ENCODE results near the gene CNTN4. TPM values are rescaled to one million over a fixed set of nuclear protein-coding genes. Genes with fewer than 3 reads are reported as not detected.
A peak's percentile ranks its signal among the peaks of the same experiment; 100 is the strongest.

Gene CNTN4
- total RNA-seq, 1 donor from 2014 or later, result 1.6 TPM

DNA sequence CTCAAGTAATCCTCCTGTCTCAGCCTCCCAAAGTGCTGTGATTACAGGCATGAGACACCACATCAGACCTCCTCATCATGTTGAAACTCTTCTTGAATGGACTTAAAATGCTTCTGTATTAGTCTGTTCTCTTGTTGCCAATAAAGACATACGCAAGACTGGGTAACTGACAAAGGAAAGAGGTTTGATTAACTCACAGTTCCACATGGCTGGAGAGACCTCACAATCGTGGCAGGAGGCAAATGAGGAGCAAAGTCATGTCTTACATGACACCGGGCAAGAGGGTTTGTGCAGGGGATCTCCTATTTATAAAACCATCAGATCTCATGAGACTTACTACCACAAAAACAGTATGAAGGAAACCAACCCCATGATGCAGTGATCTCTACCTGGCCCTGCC, 113.5 kb downstream of the CNTN4 start:
- H3K4me3 ChIP-seq (ENCODE audit: low read depth, low read length), result no peak overlapping the region
- TF ChIP-seq, protein P1, sequence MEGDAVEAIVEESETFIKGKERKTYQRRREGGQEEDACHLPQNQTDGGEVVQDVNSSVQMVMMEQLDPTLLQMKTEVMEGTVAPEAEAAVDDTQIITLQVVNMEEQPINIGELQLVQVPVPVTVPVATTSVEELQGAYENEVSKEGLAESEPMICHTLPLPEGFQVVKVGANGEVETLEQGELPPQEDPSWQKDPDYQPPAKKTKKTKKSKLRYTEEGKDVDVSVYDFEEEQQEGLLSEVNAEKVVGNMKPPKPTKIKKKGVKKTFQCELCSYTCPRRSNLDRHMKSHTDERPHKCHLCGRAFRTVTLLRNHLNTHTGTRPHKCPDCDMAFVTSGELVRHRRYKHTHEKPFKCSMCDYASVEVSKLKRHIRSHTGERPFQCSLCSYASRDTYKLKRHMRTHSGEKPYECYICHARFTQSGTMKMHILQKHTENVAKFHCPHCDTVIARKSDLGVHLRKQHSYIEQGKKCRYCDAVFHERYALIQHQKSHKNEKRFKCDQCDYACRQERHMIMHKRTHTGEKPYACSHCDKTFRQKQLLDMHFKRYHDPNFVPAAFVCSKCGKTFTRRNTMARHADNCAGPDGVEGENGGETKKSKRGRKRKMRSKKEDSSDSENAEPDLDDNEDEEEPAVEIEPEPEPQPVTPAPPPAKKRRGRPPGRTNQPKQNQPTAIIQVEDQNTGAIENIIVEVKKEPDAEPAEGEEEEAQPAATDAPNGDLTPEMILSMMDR (conservative IDR thresholded peaks at IDR 0.05; ENCODE audit: low read depth, low read length), result no peak
- peak; percentile 4 for DNase-seq (ENCODE audit: low read depth)

DNA sequence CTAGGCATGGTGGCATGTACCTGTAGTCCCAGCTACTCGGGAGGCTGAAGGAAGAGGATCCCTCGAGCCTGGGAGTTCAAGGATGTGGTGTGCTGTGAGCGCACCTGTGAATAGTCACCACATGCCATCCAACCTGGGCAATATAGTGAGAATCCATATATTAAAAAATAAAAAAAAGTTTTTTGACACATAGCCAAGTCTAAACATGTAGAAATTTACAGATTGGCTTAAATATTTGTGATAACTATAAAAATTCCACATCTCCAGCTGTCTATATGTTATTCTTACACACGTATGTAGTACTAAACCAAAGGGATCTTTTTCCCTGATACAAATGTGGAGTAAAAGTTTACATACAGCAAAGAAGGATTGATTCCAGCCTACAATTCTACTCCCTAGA, 119.7 kb downstream of the CNTN4 start:
- H3K4me3 ChIP-seq (ENCODE audit: low read depth, low read length), result no peak overlapping the region
- TF ChIP-seq, protein P1 (conservative IDR thresholded peaks at IDR 0.05; ENCODE audit: low read depth, low read length), result no peak
- DNase-seq (ENCODE audit: low read depth), result no peak

DNA sequence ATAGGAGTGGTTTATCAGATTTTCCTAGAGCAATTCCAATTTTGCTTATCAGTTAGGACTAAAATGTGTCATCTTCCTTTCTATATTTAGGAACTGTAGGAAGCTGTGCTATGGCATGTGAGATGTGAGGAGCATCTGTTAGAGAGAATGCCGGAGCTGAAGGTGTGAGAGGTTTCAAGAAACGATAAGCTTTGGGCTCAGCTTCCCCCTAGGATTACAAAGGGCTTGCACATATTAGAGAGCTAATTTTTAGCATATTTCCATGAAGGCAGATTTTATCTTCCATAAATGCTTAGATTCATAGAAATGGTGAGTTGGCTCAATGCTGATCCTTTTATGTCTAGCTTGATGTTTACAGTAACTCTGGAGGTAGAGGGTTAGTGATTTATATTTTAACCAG, 120.2 kb downstream of the CNTN4 start:
- no peak for DNase-seq (ENCODE audit: low read depth)
- H3K4me3 ChIP-seq (ENCODE audit: low read depth, low read length), result no peak overlapping the region
- TF ChIP-seq, protein P1 (conservative IDR thresholded peaks at IDR 0.05; ENCODE audit: low read depth, low read length), result no peak

DNA sequence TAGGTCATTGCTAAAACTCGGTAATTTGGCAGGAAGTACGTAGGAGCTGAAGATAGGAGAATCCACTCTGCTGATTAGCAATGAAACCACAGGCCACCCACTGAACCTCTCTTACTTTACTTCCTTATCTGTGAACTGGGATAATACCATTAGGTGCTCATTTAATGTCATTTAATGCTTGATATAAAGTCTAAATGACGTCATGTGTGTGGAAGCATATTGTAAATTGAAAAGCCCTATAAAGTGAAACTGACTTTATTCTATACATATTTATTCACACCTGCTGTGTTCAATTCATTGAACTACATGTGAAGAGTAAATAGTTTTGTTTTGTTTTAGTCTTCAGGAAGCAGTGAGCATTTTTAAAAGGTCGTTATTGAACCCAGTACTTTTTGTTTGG, 137.5 kb downstream of the CNTN4 start:
- no peak overlapping the region for H3K4me3 ChIP-seq (ENCODE audit: low read depth, low read length)
- TF ChIP-seq, protein P1 (conservative IDR thresholded peaks at IDR 0.05; ENCODE audit: low read depth, low read length), result no peak
- DNase-seq (ENCODE audit: low read depth), result no peak

DNA sequence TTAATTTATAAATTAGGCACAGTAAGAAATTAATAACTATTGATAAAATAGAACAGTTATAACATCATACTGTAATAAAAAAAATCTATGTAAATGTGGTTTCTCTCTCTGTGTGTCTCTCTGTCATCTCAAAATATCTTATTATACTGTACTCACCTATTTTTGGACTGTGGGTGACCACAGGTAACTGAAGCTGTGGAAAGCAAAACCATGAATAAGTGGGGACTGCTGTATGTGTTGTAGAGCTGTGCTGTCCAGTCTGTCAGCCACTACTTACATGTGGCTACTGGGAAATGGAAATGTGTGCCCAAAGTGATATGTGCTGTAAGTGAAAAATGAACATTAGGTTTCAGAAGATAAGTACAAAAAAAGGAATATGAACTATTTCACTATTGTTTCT, 145.5 kb downstream of the CNTN4 start:
- no peak overlapping the region for H3K4me3 ChIP-seq (ENCODE audit: low read depth, low read length)
- DNase-seq (ENCODE audit: low read depth), result no peak
- TF ChIP-seq, protein P1 (conservative IDR thresholded peaks at IDR 0.05; ENCODE audit: low read depth, low read length), result no peak

DNA sequence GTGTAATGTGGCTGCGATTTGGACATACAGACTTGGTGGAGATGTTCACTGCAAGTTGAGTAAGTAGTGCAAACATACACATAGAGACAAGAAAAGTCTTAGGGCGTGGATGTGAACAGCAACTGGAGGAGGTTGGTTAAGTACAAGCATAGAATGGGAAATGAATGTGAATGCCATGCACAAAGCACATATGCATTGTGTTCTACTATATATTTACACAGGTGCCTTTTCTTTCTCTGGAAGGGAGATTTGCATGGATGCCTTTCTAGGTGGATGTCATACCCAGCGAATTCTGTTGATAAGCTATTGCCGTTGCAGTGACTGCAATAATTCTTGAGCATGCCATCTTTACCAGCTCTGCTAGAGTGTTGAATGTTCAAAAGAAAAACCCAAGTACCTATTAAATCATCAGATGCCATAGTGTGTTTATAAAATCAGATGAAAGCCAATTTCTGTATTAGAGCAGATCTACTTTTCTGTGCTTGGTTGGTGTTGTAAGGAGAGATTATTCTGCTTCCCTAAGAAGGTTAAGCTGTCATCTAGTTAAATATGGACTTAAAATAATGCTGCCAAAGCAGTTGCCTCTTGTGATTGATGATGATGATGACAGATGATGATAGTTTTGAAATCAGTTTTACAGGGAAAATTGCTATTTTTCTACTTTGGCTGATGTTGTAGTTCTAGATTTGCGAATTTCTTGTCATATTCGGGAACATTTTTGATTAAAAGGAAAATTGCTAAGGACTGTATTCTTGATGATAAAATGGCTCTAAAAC, 148.4 kb downstream of the CNTN4 start:
- TF ChIP-seq, protein P1 (conservative IDR thresholded peaks at IDR 0.05; ENCODE audit: low read depth, low read length), result no peak
- H3K4me3 ChIP-seq (ENCODE audit: low read depth, low read length), result no peak overlapping the region
- DNase-seq (ENCODE audit: low read depth), result no peak

DNA sequence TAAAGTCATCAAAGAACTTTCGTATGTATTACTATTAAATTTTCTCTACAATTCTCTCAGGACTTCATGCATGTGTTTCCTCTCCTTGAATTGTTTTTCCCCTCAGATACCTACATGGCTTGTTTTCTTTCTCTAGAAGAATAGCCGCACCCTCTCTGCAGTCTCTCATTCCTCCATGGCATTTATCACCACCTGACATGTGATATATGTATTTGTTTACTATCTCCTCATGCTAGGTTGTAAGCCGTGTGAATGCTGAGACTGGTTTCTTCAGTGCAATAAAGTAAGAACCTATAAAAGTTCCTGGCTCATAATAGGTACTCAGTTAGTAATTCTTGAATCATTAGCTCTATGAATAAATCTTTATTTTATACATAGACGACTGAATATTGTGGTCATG, 149.2 kb downstream of the CNTN4 start:
- TF ChIP-seq, protein P1 (conservative IDR thresholded peaks at IDR 0.05; ENCODE audit: low read depth, low read length), result no peak
- no peak overlapping the region for H3K4me3 ChIP-seq (ENCODE audit: low read depth, low read length)
- DNase-seq (ENCODE audit: low read depth), result no peak

Data from epithelial cell of proximal tubule (primary cell).